Measurements from ENCODE around the gene CAMK2B. TPM values are rescaled to one million over a fixed set of nuclear protein-coding genes. Genes with fewer than 3 reads are reported as not detected.

CAMK2B gene
- total RNA-seq, 1 donor from 2014 or later, result 8.4 TPM

GRCh38 chr7:44220358-44221112 is 104.9 kb downstream of the CAMK2B start:
- TF ChIP-seq, protein P1, sequence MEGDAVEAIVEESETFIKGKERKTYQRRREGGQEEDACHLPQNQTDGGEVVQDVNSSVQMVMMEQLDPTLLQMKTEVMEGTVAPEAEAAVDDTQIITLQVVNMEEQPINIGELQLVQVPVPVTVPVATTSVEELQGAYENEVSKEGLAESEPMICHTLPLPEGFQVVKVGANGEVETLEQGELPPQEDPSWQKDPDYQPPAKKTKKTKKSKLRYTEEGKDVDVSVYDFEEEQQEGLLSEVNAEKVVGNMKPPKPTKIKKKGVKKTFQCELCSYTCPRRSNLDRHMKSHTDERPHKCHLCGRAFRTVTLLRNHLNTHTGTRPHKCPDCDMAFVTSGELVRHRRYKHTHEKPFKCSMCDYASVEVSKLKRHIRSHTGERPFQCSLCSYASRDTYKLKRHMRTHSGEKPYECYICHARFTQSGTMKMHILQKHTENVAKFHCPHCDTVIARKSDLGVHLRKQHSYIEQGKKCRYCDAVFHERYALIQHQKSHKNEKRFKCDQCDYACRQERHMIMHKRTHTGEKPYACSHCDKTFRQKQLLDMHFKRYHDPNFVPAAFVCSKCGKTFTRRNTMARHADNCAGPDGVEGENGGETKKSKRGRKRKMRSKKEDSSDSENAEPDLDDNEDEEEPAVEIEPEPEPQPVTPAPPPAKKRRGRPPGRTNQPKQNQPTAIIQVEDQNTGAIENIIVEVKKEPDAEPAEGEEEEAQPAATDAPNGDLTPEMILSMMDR (conservative IDR thresholded peaks at IDR 0.05), result no peak
- Mint-ChIP-seq H3K4me1 (ENCODE audit: unreplicated experiment) (peaks cover 20% of the 10 kb centered on the region), H3K9me3 (no peaks in the 10 kb centered on the region), H3K36me3 (no peaks in the 10 kb centered on the region), H3K27ac (no peak overlapping the region), H3K27me3 (peaks cover 4% of the 10 kb centered on the region), H3K4me3 (no peak overlapping the region)
- DNase-seq (ENCODE audit: extremely low spot score, unreplicated experiment), result no peak

GRCh38 chr7:44220046-44220357 is 105.4 kb downstream of the CAMK2B start:
- H3K9me3 Mint-ChIP-seq, result no peaks in the 10 kb centered on the region
- no peak for DNase-seq (ENCODE audit: extremely low spot score, unreplicated experiment)
- TF ChIP-seq, protein P1 (conservative IDR thresholded peaks at IDR 0.05), result no peak
- H3K4me1 Mint-ChIP-seq (ENCODE audit: unreplicated experiment), result peaks cover 20% of the 10 kb centered on the region
- H3K27me3 Mint-ChIP-seq, result peaks cover 4% of the 10 kb centered on the region
- H3K36me3 Mint-ChIP-seq, result no peaks in the 10 kb centered on the region
- H3K27ac Mint-ChIP-seq, result no peak overlapping the region
- no peak overlapping the region for H3K4me3 Mint-ChIP-seq

DNA sequence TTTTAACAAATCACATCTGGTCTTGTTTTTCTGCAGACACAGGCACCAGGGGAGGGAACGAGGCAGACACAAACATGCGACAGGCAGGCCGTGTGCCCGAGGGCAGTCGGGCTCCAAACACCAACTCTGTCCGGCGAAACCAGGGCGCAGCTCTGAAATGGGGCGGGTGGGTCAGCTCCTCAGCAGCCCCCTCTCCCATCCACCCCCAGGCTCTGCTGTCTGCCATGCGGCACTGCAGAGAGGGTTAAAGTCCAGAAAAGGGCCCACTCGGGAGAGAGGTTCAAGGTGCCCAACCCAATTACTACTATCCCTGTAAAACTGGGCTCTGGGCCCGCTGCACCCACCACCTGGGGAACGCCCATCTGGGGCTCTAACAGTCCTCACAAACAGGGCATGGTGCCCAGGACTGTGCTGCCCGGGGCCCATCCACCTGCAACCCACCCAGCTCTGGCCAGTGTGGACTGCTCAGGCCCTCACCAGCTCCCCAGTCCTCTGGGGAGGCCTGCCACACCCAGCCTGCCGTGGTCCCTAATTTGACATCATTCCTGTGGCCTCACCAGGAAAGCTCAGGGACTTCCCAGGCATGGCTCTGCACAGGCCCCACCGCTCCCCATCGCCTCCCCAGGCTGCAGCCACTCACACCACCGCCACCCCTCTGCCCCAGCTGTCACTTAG is 105.9 kb downstream of the CAMK2B start:
- no peak overlapping the region for H3K27ac Mint-ChIP-seq
- H3K4me3 Mint-ChIP-seq, result no peak overlapping the region
- DNase-seq (ENCODE audit: extremely low spot score, unreplicated experiment), result no peak
- TF ChIP-seq, protein P1 (conservative IDR thresholded peaks at IDR 0.05), result no peak
- no peaks in the 10 kb centered on the region for H3K9me3 Mint-ChIP-seq
- peaks cover under 1% of the 10 kb centered on the region for H3K36me3 Mint-ChIP-seq
- peaks cover 4% of the 10 kb centered on the region for H3K27me3 Mint-ChIP-seq
- peaks cover 21% of the 10 kb centered on the region for H3K4me1 Mint-ChIP-seq (ENCODE audit: unreplicated experiment)

GRCh38 chr7:44218418-44219201 is 106.8 kb downstream of the CAMK2B start:
- Mint-ChIP-seq H3K9me3 (no peaks in the 10 kb centered on the region), H3K36me3 (peaks cover 6% of the 10 kb centered on the region), H3K27me3 (peaks cover 1% of the 10 kb centered on the region), H3K27ac (peak overlapping the region; percentile 48), H3K4me3 (no peak overlapping the region), H3K4me1 (ENCODE audit: unreplicated experiment) (peaks cover 24% of the 10 kb centered on the region)
- TF ChIP-seq, protein P1 (conservative IDR thresholded peaks at IDR 0.05), result peak; percentile 51
- no peak for DNase-seq (ENCODE audit: extremely low spot score, unreplicated experiment)

GRCh38 chr7:44217852-44218402 is 107.5 kb downstream of the CAMK2B start:
- DNase-seq (ENCODE audit: extremely low spot score, unreplicated experiment), result no peak
- TF ChIP-seq, protein P1 (conservative IDR thresholded peaks at IDR 0.05), result no peak
- H3K4me3 Mint-ChIP-seq, result no peak overlapping the region
- H3K9me3 Mint-ChIP-seq, result no peaks in the 10 kb centered on the region
- peak overlapping the region; percentile 48 for H3K27ac Mint-ChIP-seq
- H3K36me3 Mint-ChIP-seq, result peaks cover 6% of the 10 kb centered on the region
- no peaks in the 10 kb centered on the region for H3K27me3 Mint-ChIP-seq
- H3K4me1 Mint-ChIP-seq (ENCODE audit: unreplicated experiment), result peaks cover 21% of the 10 kb centered on the region

Measured in type B pancreatic cell (in vitro differentiated cells).